GM18870 (cell line): ENCODE results near the gene RPL22.

Experiments
- ATAC-seq: cut with Tn5 transposase; IDR thresholded peaks from one replicate; pipeline ENCODE4 v1.9.1; 2021; ENCODE audit warnings: moderate library complexity; ENCODE audit not compliant: unreplicated experiment

RPL22 gene

GRCh38 chr1:6175411-6175828 is 24.0 kb downstream of the RPL22 start:
- no peak for ATAC-seq

GRCh38 chr1:6174621-6175410 is 24.6 kb downstream of the RPL22 start:
- no peak for ATAC-seq

- no peak for ATAC-seq
These were observed 26.8 kb downstream of the RPL22 start for GRCh38 chr1:6172549-6172948.

- no peak for ATAC-seq
These were observed 27.8 kb downstream of the RPL22 start for GRCh38 chr1:6171548-6172124.

GRCh38 chr1:6170742-6171201 is 28.6 kb downstream of the RPL22 start:
- no peak for ATAC-seq

- no peak for ATAC-seq
These were observed 29.2 kb downstream of the RPL22 start for GRCh38 chr1:6170116-6170741.

- ATAC-seq = no peak
These were observed 30.3 kb downstream of the RPL22 start for GRCh38 chr1:6168947-6169586.

GRCh38 chr1:6167391-6168303 is 31.7 kb downstream of the RPL22 start:
- no peak for ATAC-seq

- ATAC-seq = no peak
These were observed 32.6 kb downstream of the RPL22 start for GRCh38 chr1:6166655-6167390.

GRCh38 chr1:6166221-6166620 is 33.2 kb downstream of the RPL22 start:
- no peak for ATAC-seq

- no peak for ATAC-seq
These were observed 33.9 kb downstream of the RPL22 start for GRCh38 chr1:6165441-6165985.

- no peak for ATAC-seq
These were observed 34.4 kb downstream of the RPL22 start for GRCh38 chr1:6165027-6165426.

GRCh38 chr1:6163973-6164617 is 35.3 kb downstream of the RPL22 start:
- ATAC-seq = no peak

- ATAC-seq = no peak
These were observed 36.0 kb downstream of the RPL22 start for GRCh38 chr1:6163191-6163972.

GRCh38 chr1:6162773-6163172 is 36.6 kb downstream of the RPL22 start:
- ATAC-seq = no peak

GRCh38 chr1:6162341-6162740 is 37.1 kb downstream of the RPL22 start:
- no peak for ATAC-seq

- ATAC-seq = no peak
These were observed 41.2 kb downstream of the RPL22 start for GRCh38 chr1:6158181-6158580.

GRCh38 chr1:6157528-6158174 is 41.7 kb downstream of the RPL22 start:
- ATAC-seq = no peak
